ENCODE measurements around the gene KLHL4. TPM values are rescaled to one million over a fixed set of nuclear protein-coding genes. Genes with fewer than 3 reads are reported as not detected.

The KLHL4 gene
- total RNA-seq, 1 donor from 2014 or later = 0.17 TPM

- Histone ChIP-seq H3K27ac (no peak overlapping the region), H3F3A (ENCODE audit: low read depth) (no peaks in the 10 kb centered on the region), H2AFZ (replicated peaks) (no peak overlapping the region), H3K4me2 (no peak overlapping the region), H3K27me3 (no peaks in the 10 kb centered on the region), H3K36me3 (no peaks in the 10 kb centered on the region), H3K4me1 (no peaks in the 10 kb centered on the region), H3K9me3 (ENCODE audit: low read depth) (peaks cover 2% of the 10 kb centered on the region), H3K4me3 (no peak overlapping the region), H3K9ac (no peak overlapping the region), H4K20me1 (ENCODE audit: low read depth) (no peaks in the 10 kb centered on the region), H3K79me2 (ENCODE audit: low read depth) (no peaks in the 10 kb centered on the region)
- TF ChIP-seq EZH2phosphoT487 (IDR thresholded peaks at IDR 0.05) (no peak), CTCF (IDR thresholded peaks at IDR 0.05) (no peak)
- peaks cover 23% of the 10 kb centered on the region for H3K9me3 Mint-ChIP-seq
- H3K4me1 Mint-ChIP-seq = no peaks in the 10 kb centered on the region
- DNase-seq (ENCODE audit: low spot score) = no peak
- no peak overlapping the region for H3K27ac Mint-ChIP-seq
- no peak overlapping the region for H3K4me3 Mint-ChIP-seq
- H3K36me3 Mint-ChIP-seq = no peaks in the 10 kb centered on the region
- H3K27me3 Mint-ChIP-seq (ENCODE audit: insufficient read depth, low read depth) = no peaks in the 10 kb centered on the region
Measured at GRCh38 chrX:87706134-87706533, 188.5 kb downstream of the KLHL4 start.

GRCh38 chrX:87710580-87710979 is 193.0 kb downstream of the KLHL4 start:
- no peaks in the 10 kb centered on the region for H4K20me1 ChIP-seq (ENCODE audit: low read depth)
- H3K27ac ChIP-seq = no peak overlapping the region
- H3K9ac ChIP-seq = no peak overlapping the region
- no peaks in the 10 kb centered on the region for H3F3A ChIP-seq (ENCODE audit: low read depth)
- DNase-seq (ENCODE audit: low spot score) = no peak
- no peaks in the 10 kb centered on the region for H3K79me2 ChIP-seq (ENCODE audit: low read depth)
- H3K4me1 ChIP-seq = no peaks in the 10 kb centered on the region
- H2AFZ ChIP-seq (replicated peaks) = no peak overlapping the region
- Mint-ChIP-seq H3K4me3 (no peak overlapping the region), H3K9me3 (peaks cover 23% of the 10 kb centered on the region), H3K36me3 (no peaks in the 10 kb centered on the region), H3K27ac (no peak overlapping the region), H3K27me3 (ENCODE audit: insufficient read depth, low read depth) (no peaks in the 10 kb centered on the region), H3K4me1 (no peaks in the 10 kb centered on the region)
- no peak for TF ChIP-seq EZH2 (IDR thresholded peaks at IDR 0.05)
- no peak overlapping the region for H3K4me2 ChIP-seq
- H3K9me3 ChIP-seq (ENCODE audit: low read depth) = peaks cover 4% of the 10 kb centered on the region
- no peaks in the 10 kb centered on the region for H3K36me3 ChIP-seq
- no peak overlapping the region for H3K4me3 ChIP-seq
- H3K27me3 ChIP-seq = no peaks in the 10 kb centered on the region
